ENCODE results near the gene TRPM5.

- TF ChIP-seq CTCF (IDR thresholded peaks at IDR 0.05) (no peak), POLR2A (IDR thresholded peaks at IDR 0.05) (no peak), EP300 (IDR thresholded peaks at IDR 0.05) (no peak)
These were observed 48.5 kb downstream of the TRPM5 start for GRCh38 chr11:2395856-2396255.

Measured in sigmoid colon (tissue), 4 donors.